Stimulated activated CD8-positive, alpha-beta memory T cell treated with anti-CD3 and anti-CD28 coated beads, Interleukin-7, amount 100 ng/mL, for 48 hours (primary cell): ENCODE measurements around the gene RIMKLB.
A peak's percentile ranks its signal among the peaks of the same experiment; 100 is the strongest.

Experiments
- DNase-seq, 2 donors: peaks; one replicate each; pipeline ENCODE4 v3.0.0-alpha.2; 2020; ENCODE audit warnings: low read depth in 1 of 2; ENCODE audit errors: extremely low read depth in 1 of 2

The RIMKLB gene

GRCh38 chr12:8697476-8698131 is at the start of gene RIMKLB:
Gene RIMKLB (plus strand): TSS chr12:8697991. CDS start chr12:8713867, 15,876 bp downstream.
- DNase-seq, result peak; percentile 41 to 43

- DNase-seq, result peak; percentile 62 to 84
Observed at GRCh38 chr12:8648576-8649205, 49.1 kb upstream of the RIMKLB start.

GRCh38 chr12:8655421-8655820 is 42.4 kb upstream of the RIMKLB start:
- DNase-seq, result no peak

GRCh38 chr12:8658346-8658745 is 39.4 kb upstream of the RIMKLB start:
- DNase-seq, result no peak

- DNase-seq, result no peak
Observed at GRCh38 chr12:8661016-8661415, 36.8 kb upstream of the RIMKLB start.

GRCh38 chr12:8661751-8662150 is 36.0 kb upstream of the RIMKLB start:
- DNase-seq, result no peak

- no peak for DNase-seq
Observed at GRCh38 chr12:8662593-8662992, 35.2 kb upstream of the RIMKLB start, which contains the start of gene MFAP5. Gene MFAP5 (minus strand): TSS chr12:8662826. CDS start chr12:8662104, 722 bp downstream.

GRCh38 chr12:8664228-8664913 is 33.4 kb upstream of the RIMKLB start:
- DNase-seq, result no peak

GRCh38 chr12:8665759-8666158 is 32.0 kb upstream of the RIMKLB start:
- DNase-seq, result no peak

- no peak for DNase-seq
Observed at GRCh38 chr12:8667270-8667669, 30.5 kb upstream of the RIMKLB start.

- DNase-seq, result no peak
Observed at GRCh38 chr12:8668441-8668840, 29.4 kb upstream of the RIMKLB start.

GRCh38 chr12:8672381-8672780 is 25.4 kb upstream of the RIMKLB start:
- DNase-seq, result no peak

- no peak for DNase-seq
Observed at GRCh38 chr12:8675591-8676036, 22.2 kb upstream of the RIMKLB start.

- DNase-seq, result no peak
Observed at GRCh38 chr12:8676651-8677050, 21.1 kb upstream of the RIMKLB start.

GRCh38 chr12:8677362-8677761 is 20.4 kb upstream of the RIMKLB start:
- no peak for DNase-seq

GRCh38 chr12:8678661-8679111 is 19.1 kb upstream of the RIMKLB start:
- no peak for DNase-seq

GRCh38 chr12:8680533-8680932 is 17.3 kb upstream of the RIMKLB start:
- no peak for DNase-seq

GRCh38 chr12:8681129-8681884 is 16.5 kb upstream of the RIMKLB start:
- no peak for DNase-seq

GRCh38 chr12:8685051-8685450 is 12.7 kb upstream of the RIMKLB start:
- DNase-seq, result no peak

GRCh38 chr12:8687846-8688601 is 9.8 kb upstream of the RIMKLB start:
- DNase-seq, result no peak
